H1 (cell line): ENCODE data around the gene CASP1. TPM values are rescaled to one million over a fixed set of nuclear protein-coding genes. Genes with fewer than 3 reads are reported as not detected.

ENCODE experiments used
- CTCF ChIA-PET: fragments of 300-600 bp; sonication (Branson Sonifier 250); formaldehyde crosslinking; loops from one replicate; lab custom pipeline; 2021; ENCODE audit not compliant: partially characterized antibody; lab: Charles Lee
- POLR2A ChIA-PET: fragments of 300-600 bp; sonication (Branson Sonifier 250); formaldehyde crosslinking; loops from one replicate; lab custom pipeline; 2021; ENCODE audit warnings: inconsistent platforms; ENCODE audit not compliant: partially characterized antibody; lab: Charles Lee
- DNase-seq, 2 experiments: peaks; one replicate each; pipeline versions ENCODE4 v3.0.0 to v3.0.0-alpha.2; 2010 to 2022; ENCODE audit warnings: low spot score in 2 of 2, low read depth in 1 of 2, mixed read lengths in 1 of 2
- FAIRE-seq: peaks from 2 replicates; lab custom pipeline; 2011; peaks lifted over from hg19 to GRCh38; lab: Jason Lieb, UNC
- H2AFZ ChIP-seq: 2 replicates; pipeline ENCODE4 v1.8.1; 2012; ENCODE audit warnings: low read length, inconsistent platforms
- H2AK5ac ChIP-seq: 2 replicates; pipeline ENCODE4 v1.6.1; 2013; ENCODE audit warnings: low read depth, low read length
- H2BK120ac ChIP-seq: replicated peaks from 2 replicates; pipeline ENCODE3; 2013; ENCODE audit warnings: low read depth, low read length, inconsistent platforms
- H2BK12ac ChIP-seq: 2 replicates; pipeline ENCODE4 v1.6.1; 2013; ENCODE audit warnings: low read depth, low read length
- H2BK15ac ChIP-seq: 2 replicates; pipeline ENCODE4 v1.6.1; 2013; ENCODE audit warnings: low read length
- H2BK20ac ChIP-seq: 2 replicates; pipeline ENCODE4 v1.6.1; 2013; ENCODE audit warnings: low read length
- H2BK5ac ChIP-seq: 2 replicates; pipeline ENCODE4 v1.6.1; 2013; ENCODE audit warnings: low read depth, low read length
- H3K14ac ChIP-seq: 2 replicates; pipeline ENCODE4 v1.6.1; 2013; ENCODE audit warnings: inconsistent platforms; ENCODE audit not compliant: insufficient read length
- H3K18ac ChIP-seq: 2 replicates; pipeline ENCODE4 v1.6.1; 2013; ENCODE audit warnings: low read length; ENCODE audit errors: extremely low read depth
- H3K23ac ChIP-seq: 2 replicates; pipeline ENCODE4 v1.6.1; 2013; ENCODE audit warnings: inconsistent platforms; ENCODE audit not compliant: insufficient read length
- H3K23me2 ChIP-seq: 2 replicates; pipeline ENCODE4 v1.6.1; 2013; ENCODE audit warnings: low read depth, low read length
- H3K27ac ChIP-seq: 2 replicates; pipeline ENCODE4 v1.6.1; 2011; ENCODE audit warnings: low read depth, low read length, inconsistent platforms
- H3K27me3 ChIP-seq, 4 experiments: replicated peaks in 1 of 4; 1 replicate in 1 of 4; 2 replicates in 3 of 4; pipeline versions ENCODE4 v1.6.1 to v1.8.1; 2011 to 2013; ENCODE audit warnings: low read length in 3 of 4, mild to moderate bottlenecking in 3 of 4, inconsistent platforms in 2 of 4, mixed read lengths in 2 of 4, moderate library complexity in 1 of 4; ENCODE audit not compliant: control insufficient read depth in 3 of 4, insufficient read depth in 3 of 4; ENCODE audit errors: extremely low read depth in 1 of 4
- H3K36me3 ChIP-seq, 4 experiments: 2 replicates each; pipeline versions ENCODE4 v1.6.1 to v1.8.1; 2011 to 2013; ENCODE audit warnings: mild to moderate bottlenecking in 4 of 4, low read length in 3 of 4, moderate library complexity in 2 of 4, control low read depth in 1 of 4, inconsistent platforms in 1 of 4; ENCODE audit not compliant: insufficient read depth in 4 of 4, control insufficient read depth in 2 of 4
- H3K4ac ChIP-seq: replicated peaks from 2 replicates; pipeline ENCODE3; 2013; ENCODE audit warnings: low read length, low read depth, mixed read lengths, inconsistent platforms; ENCODE audit not compliant: insufficient read length
- H3K4me1 ChIP-seq, 4 experiments: replicated peaks in 1 of 4; 1 replicate in 1 of 4; 2 replicates in 3 of 4; pipeline versions ENCODE4 v1.6.1 to v1.8.1; 2011 to 2013; ENCODE audit warnings: low read length in 3 of 4, inconsistent platforms in 2 of 4, mixed read lengths in 1 of 4; ENCODE audit not compliant: insufficient read depth in 4 of 4, control insufficient read depth in 3 of 4
- H3K4me2 ChIP-seq, 2 experiments: 2 replicates each; pipeline versions ENCODE4 v1.6.1 to v1.8.1; 2011 to 2013; ENCODE audit warnings: low read depth in 2 of 2, low read length in 2 of 2, control low read depth in 1 of 2, inconsistent platforms in 1 of 2, mild to moderate bottlenecking in 1 of 2; ENCODE audit not compliant: insufficient read depth in 1 of 2
- H3K4me3 ChIP-seq, 4 experiments: fragments of 200-600, 300-600 bp in 1 of 4; sonication (generic), shearing (Covaris generic), sonication (Bioruptor Twin) in 1 of 4; 2 replicates each; pipeline versions ENCODE4 v1.5.1 to v1.8.1; 2011 to 2016; ENCODE audit warnings: low read length in 4 of 4, low read depth in 3 of 4, control low read depth in 2 of 4, inconsistent platforms in 2 of 4, mild to moderate bottlenecking in 2 of 4, mixed read lengths in 1 of 4, moderate library complexity in 1 of 4; ENCODE audit not compliant: insufficient read depth in 2 of 4; ENCODE audit errors: extremely low read depth in 1 of 4
- H3K56ac ChIP-seq: replicated peaks from 2 replicates; pipeline ENCODE3; 2013; ENCODE audit warnings: low read depth, mild to moderate bottlenecking, mixed read lengths, low read length, inconsistent platforms; ENCODE audit not compliant: insufficient read length
- H3K79me1 ChIP-seq: 2 replicates; pipeline ENCODE4 v1.6.1; 2013; ENCODE audit warnings: low read depth, low read length, control low read depth
- H3K79me2 ChIP-seq, 2 experiments: 2 replicates each; pipeline versions ENCODE4 v1.6.1 to v1.8.1; 2012 to 2013; ENCODE audit warnings: low read length in 2 of 2, mild to moderate bottlenecking in 2 of 2, inconsistent platforms in 1 of 2; ENCODE audit not compliant: insufficient read depth in 2 of 2, control insufficient read depth in 1 of 2
- H3K9ac ChIP-seq, 4 experiments: replicated peaks in 1 of 4; 1 replicate in 1 of 4; 2 replicates in 3 of 4; pipeline versions ENCODE4 v1.6.1 to v1.8.1; 2011 to 2013; ENCODE audit warnings: low read depth in 3 of 4, low read length in 3 of 4, control low read depth in 2 of 4, mild to moderate bottlenecking in 2 of 4, moderate library complexity in 2 of 4, inconsistent platforms in 1 of 4; ENCODE audit errors: extremely low read depth in 1 of 4
- H3K9me3 ChIP-seq, 2 experiments: 2 replicates each; pipeline versions ENCODE4 v1.6.1 to v1.8.1; 2012 to 2013; ENCODE audit warnings: mild to moderate bottlenecking in 2 of 2, moderate library complexity in 2 of 2, control low read depth in 1 of 2, inconsistent platforms in 1 of 2, low read depth in 1 of 2, low read length in 1 of 2, mixed read lengths in 1 of 2; ENCODE audit not compliant: insufficient read depth in 2 of 2
- H4K20me1 ChIP-seq, 2 experiments: replicated peaks in 1 of 2; 2 replicates each; pipeline versions ENCODE3 to v1.8.1; 2011 to 2013; ENCODE audit warnings: inconsistent platforms in 2 of 2, low read length in 2 of 2, mild to moderate bottlenecking in 1 of 2; ENCODE audit not compliant: insufficient read depth in 2 of 2, control insufficient read depth in 1 of 2
- H4K5ac ChIP-seq: 2 replicates; pipeline ENCODE4 v1.6.1; 2013; ENCODE audit warnings: low read length, low read depth, mixed read lengths, inconsistent platforms; ENCODE audit not compliant: insufficient read length
- H4K8ac ChIP-seq: 2 replicates; pipeline ENCODE4 v1.8.0; 2013; ENCODE audit warnings: mild to moderate bottlenecking, moderate library complexity, low read length, inconsistent platforms; ENCODE audit not compliant: insufficient read depth; ENCODE audit errors: extremely low read depth
- H4K91ac ChIP-seq: replicated peaks from 2 replicates; pipeline ENCODE3; 2013; ENCODE audit warnings: low read length, mixed read lengths, inconsistent platforms; ENCODE audit not compliant: insufficient read length
- SP1 ChIP-seq: IDR thresholded peaks from 2 replicates; pipeline ENCODE4 v1.6.1; 2011; ENCODE audit warnings: low read depth, low read length
- WGBS, 2 experiments: shearing (Covaris generic) in 1 of 2; methylation state at CpG; one replicate each; pipeline versions ENCODE4 v1.1.6 to v1.1.7; 2013 to 2015; ENCODE audit warnings: low lambda C conversion rate in 2 of 2, mixed read lengths in 2 of 2, inconsistent platforms in 1 of 2, low coverage in 1 of 2, missing lambda C conversion rate in 1 of 2; ENCODE audit not compliant: insufficient replicate concordance in 2 of 2, insufficient coverage in 1 of 2, insufficient read length in 1 of 2; ENCODE audit errors: extremely low coverage in 1 of 2, missing lambda C conversion rate in 1 of 2; 5-methylcytosine and 5-hydroxymethylcytosine counted together
- polyA plus RNA-seq, 7 experiments: library from polyadenylated mRNA; depleted of rRNA in 3 of 7; stranded (reverse) in 5 of 7; unstranded in 2 of 7; fragments of >200 nt in 5 of 7; fragments of 200-250 nt in 2 of 7; gene quantifications; 1 replicate in 5 of 7; 2 replicates in 1 of 7; 4 replicates in 1 of 7; pipeline versions ENCODE4 v1.2.1 to v1.2.3, GENCODE V29; 2011 to 2013; ENCODE audit warnings: missing spikeins in 2 of 7, mixed read lengths in 2 of 7
- total RNA-seq: library from RNA; stranded (reverse); fragmentation: NEBNext Ultra II Directional; extraction: Animal tissue kit (Norgen Biotek cat#: 25700); gene quantifications from 2 replicates; pipeline ENCODE4 v1.2.1, GENCODE V29; 2021

The CASP1 gene
- total and polyA plus RNA-seq, 2 of the 8 experiments (the other 6 are each of a cell fraction or from before 2014, with no cell fraction given): not detected

- Histone ChIP-seq H3K36me3 (no peaks in the 10 kb centered on the region), H3K23ac (no peak overlapping the region), H3K23me2 (no peaks in the 10 kb centered on the region), H3K4me3 (no peak overlapping the region), H3K79me1 (no peaks in the 10 kb centered on the region), H4K5ac (no peak overlapping the region), H3K27ac (no peak overlapping the region), H2BK20ac (no peak overlapping the region), H3K4me2 (no peak overlapping the region), H4K8ac (no peak overlapping the region), H3K4me1 (no peaks in the 10 kb centered on the region), H3K56ac (no peak overlapping the region), H2AFZ (no peak overlapping the region), H3K9me3 (no peaks in the 10 kb centered on the region), H4K91ac (no peak overlapping the region), H3K79me2 (no peaks in the 10 kb centered on the region), H2BK12ac (no peak overlapping the region), H2BK15ac (no peak overlapping the region), H2BK120ac (no peak overlapping the region), H3K14ac (no peak overlapping the region), H2AK5ac (no peak overlapping the region), H3K9ac (no peak overlapping the region), H4K20me1 (no peaks in the 10 kb centered on the region), H3K4ac (no peak overlapping the region), H3K18ac (no peak overlapping the region), H2BK5ac (no peak overlapping the region), H3K27me3 (no peaks in the 10 kb centered on the region)
- ChIA-PET POLR2A (no interaction called here), CTCF (no interaction called here)
- FAIRE-seq (no peak), DNase-seq (no peak)
- TF ChIP-seq SP1: no peak
- 84% methylated on average over 2 of the region's 2 CpGs; no CpG with 5 or more reads in 1 of the 2 experiments for WGBS, 2 experiments
Observed at GRCh38 chr11:105074166-105074530, 39.2 kb upstream of the CASP1 start.
